HUES64 (cell line): ENCODE data around the gene SULT4A1.

ENCODE experiments used
- H3K27ac ChIP-seq: 2 replicates; pipeline ENCODE4 v1.7.0; 2013; ENCODE audit warnings: low read depth, low read length, inconsistent platforms
- H3K27me3 ChIP-seq: 2 replicates; pipeline ENCODE4 v1.6.1; 2013; ENCODE audit warnings: mild to moderate bottlenecking, low read length; ENCODE audit not compliant: insufficient read depth
- H3K36me3 ChIP-seq: 2 replicates; pipeline ENCODE4 v1.6.1; 2013; ENCODE audit warnings: mild to moderate bottlenecking, low read length; ENCODE audit not compliant: insufficient read depth
- H3K4me1 ChIP-seq: 2 replicates; pipeline ENCODE4 v1.6.1; 2013; ENCODE audit warnings: mild to moderate bottlenecking, low read length, moderate library complexity; ENCODE audit not compliant: insufficient read depth
- H3K4me3 ChIP-seq: 2 replicates; pipeline ENCODE4 v1.5.1; 2013; ENCODE audit warnings: mild to moderate bottlenecking, low read length, moderate library complexity
- H3K9ac ChIP-seq: 2 replicates; pipeline ENCODE4 v1.6.1; 2013; ENCODE audit warnings: mild to moderate bottlenecking, low read depth, low read length
- H3K9me3 ChIP-seq: 2 replicates; pipeline ENCODE4 v1.6.1; 2013; ENCODE audit warnings: low read depth, low read length; ENCODE audit not compliant: insufficient read depth
- WGBS: fragments of 150-250, 120-280 bp; methylation state at CpG from one replicate; pipeline ENCODE4 v1.1.7; 2013; ENCODE audit warnings: missing lambda C conversion rate; 5-methylcytosine and 5-hydroxymethylcytosine counted together

The SULT4A1 gene

DNA sequence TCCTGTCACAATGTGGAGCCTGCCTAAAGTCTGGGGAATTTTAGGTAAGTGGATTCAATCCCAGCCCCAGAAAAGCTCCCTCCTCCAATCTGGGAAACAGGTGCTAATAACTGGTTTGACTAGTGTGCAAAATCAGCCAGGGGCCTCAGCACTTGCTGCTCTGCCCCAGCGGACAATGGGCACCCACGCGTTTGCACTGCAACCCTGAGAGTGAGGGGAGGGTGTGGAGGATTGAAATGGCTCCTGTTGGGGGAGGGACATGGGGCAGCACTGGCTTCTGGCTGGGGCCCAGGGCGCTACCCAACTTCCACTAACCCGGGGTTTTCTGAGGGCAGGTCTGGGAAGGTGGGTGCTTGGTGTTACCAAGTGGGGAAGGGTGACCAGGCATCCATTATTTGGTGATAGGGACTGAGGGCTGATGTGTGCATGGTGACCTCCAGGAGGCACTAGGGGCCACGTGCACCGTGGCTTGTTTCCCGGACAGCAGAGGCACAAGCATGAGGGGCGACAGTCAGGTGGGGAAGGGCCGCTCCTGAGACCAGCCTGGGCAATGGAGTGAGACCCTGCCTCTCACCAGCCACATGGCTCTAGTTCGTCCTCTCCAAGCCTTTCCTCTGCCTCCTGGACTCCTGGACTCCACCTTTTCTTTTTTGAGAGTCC lies 33.8 kb upstream of the SULT4A1 start:
- no peak overlapping the region for H3K9ac ChIP-seq
- H3K36me3 ChIP-seq = no peaks in the 10 kb centered on the region
- no peaks in the 10 kb centered on the region for H3K4me1 ChIP-seq
- peaks cover 27% of the 10 kb centered on the region for H3K27me3 ChIP-seq
- 76% methylated on average over 11 of the region's 11 CpGs for WGBS
- H3K27ac ChIP-seq = no peak overlapping the region
- no peaks in the 10 kb centered on the region for H3K9me3 ChIP-seq
- no peak overlapping the region for H3K4me3 ChIP-seq

DNA sequence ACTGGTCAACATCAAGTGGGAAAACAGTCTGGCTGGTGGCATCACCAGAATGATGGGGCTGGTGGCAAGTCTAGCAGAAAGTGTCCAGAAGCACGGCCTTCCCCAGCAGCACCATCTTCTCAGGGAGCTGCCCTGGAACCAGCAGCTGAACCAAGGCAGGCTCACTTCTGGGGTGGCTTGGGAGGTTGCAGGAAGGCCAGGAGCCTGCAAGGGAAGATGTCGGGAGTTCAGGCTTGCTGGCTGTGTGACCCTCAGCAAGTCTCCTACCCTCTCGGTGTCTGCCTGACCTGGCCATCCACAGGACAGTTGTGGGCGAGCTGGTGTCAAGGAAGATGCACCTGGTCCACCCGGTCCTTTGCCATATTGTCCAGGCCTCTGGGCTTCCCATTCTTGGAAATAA lies 31.8 kb upstream of the SULT4A1 start:
- no peaks in the 10 kb centered on the region for H3K9me3 ChIP-seq
- no peak overlapping the region for H3K4me3 ChIP-seq
- no peaks in the 10 kb centered on the region for H3K36me3 ChIP-seq
- H3K9ac ChIP-seq = no peak overlapping the region
- no peak overlapping the region for H3K27ac ChIP-seq
- 92% methylated on average over 5 of the region's 5 CpGs for WGBS
- H3K4me1 ChIP-seq = no peaks in the 10 kb centered on the region
- H3K27me3 ChIP-seq = peaks cover 43% of the 10 kb centered on the region

DNA sequence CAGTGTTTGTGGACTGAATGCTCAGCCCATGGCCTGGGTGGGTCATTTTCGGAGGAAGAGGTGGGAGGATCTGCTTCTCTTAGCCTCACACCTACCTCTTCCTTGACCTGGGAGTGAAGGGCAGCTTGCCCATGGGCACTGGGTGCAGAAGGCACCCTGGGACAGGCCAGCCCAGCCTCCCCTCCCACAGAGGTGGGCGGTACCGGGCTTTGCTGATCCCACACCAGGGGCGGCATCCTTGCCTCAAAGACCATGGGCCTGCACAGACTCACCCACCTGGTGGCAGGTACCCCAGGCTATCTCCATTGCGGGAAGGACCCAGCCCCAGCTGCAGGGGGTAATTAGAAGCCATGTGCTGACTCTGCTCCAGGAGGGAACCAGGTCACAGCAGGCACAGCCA lies 31.0 kb upstream of the SULT4A1 start:
- no peak overlapping the region for H3K4me3 ChIP-seq
- no peaks in the 10 kb centered on the region for H3K4me1 ChIP-seq
- H3K9me3 ChIP-seq = no peaks in the 10 kb centered on the region
- peaks cover 43% of the 10 kb centered on the region for H3K27me3 ChIP-seq
- 65% methylated on average over 5 of the region's 5 CpGs for WGBS
- no peak overlapping the region for H3K27ac ChIP-seq
- no peak overlapping the region for H3K9ac ChIP-seq
- no peaks in the 10 kb centered on the region for H3K36me3 ChIP-seq

DNA sequence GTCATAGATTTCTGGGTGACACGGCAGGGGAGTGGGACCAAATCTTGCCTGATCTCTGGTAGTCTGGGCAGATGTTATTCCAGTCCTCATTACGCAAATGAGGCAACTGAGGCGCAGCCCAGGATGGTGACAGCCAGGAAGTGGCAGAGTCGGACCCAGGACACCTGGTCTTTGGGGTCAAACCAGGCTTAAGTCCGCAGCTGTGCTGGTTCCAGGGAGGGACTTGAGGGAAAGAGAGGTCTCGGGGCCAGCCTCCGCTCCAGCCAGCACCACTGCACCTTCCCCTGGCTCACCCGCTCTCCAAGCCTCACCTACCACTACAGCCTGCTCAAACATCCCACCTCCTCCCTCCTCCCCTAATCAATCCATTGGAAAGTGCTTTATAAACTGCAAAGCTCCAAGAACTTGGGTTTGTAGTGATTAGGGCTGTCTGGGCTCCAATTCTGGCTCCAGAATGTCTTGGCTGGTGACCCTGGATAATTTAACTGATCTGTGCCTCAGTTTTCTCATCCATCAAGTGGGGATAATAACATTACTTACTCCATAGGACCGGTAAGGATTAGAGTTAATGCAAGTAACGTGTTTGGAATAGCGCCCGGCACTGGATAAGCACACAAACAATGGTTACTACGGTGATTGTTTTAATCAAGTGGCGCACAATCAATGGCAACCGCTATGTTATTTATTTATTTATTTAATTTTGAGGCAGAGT lies 30.0 kb upstream of the SULT4A1 start:
- Histone ChIP-seq H3K36me3 (no peaks in the 10 kb centered on the region), H3K4me1 (no peaks in the 10 kb centered on the region), H3K4me3 (peak overlapping the region; percentile 62), H3K9me3 (no peaks in the 10 kb centered on the region), H3K27me3 (peaks cover 43% of the 10 kb centered on the region), H3K9ac (no peak overlapping the region), H3K27ac (no peak overlapping the region)
- WGBS = 60% methylated on average over 15 of the region's 15 CpGs

DNA sequence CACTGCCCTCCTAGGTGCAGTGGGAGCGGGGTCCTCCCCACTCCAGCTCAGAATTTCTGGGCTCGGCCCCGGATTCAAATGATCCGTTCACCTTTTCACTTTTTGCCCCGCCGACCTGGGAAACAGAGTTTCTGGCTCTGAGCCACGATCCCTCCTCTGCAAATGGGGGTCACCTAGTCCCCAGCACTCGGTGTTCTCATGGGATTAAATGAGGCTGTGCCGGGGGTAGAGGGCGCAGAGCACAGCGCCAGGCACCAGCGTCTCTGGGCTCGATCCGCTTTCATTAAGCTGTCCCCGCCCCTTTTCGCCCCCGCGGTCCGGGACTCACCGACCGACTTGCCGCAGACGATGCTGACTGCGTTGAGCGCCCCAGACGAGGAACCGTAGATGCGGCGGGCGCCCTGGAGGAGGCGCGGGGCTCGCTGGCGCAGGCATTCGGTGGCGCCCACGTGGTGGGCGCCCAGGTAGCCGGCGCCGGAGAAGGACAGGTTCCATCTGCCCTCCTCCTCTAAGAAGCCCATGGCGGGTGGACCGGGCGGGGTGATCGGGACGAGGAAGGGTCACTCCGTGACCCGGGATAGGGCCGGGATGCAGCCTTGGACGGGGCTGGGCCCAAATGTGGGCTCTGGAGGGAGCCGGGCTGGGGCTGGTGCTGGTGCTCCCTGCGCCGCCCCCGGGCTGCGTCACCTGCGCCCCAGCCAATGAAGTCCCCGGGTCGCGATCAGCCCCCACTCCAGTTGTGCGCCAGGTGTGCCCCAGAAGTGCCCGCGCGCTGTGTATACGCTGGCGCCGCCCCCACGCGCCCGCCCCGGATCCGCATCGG lies 29.3 kb upstream of the SULT4A1 start, which contains the start of gene PNPLA5:
Gene PNPLA5 (minus strand): TSS at position 654 of the 823 bp plus-strand sequence. CDS start 133 bp downstream, at position 521.
- Histone ChIP-seq H3K4me1 (no peaks in the 10 kb centered on the region), H3K27ac (peak within 1 kb of the TSS; percentile 31; the same call in 1 of the 2 replicates), H3K36me3 (no peaks in the 10 kb centered on the region), H3K9me3 (no peaks in the 10 kb centered on the region), H3K27me3 (peaks cover 43% of the 10 kb centered on the region), H3K4me3 (peak within 1 kb of the TSS; percentile 62), H3K9ac (peak within 1 kb of the TSS; percentile 54)
- 2% methylated on average over 72 of the region's 72 CpGs for WGBS

DNA sequence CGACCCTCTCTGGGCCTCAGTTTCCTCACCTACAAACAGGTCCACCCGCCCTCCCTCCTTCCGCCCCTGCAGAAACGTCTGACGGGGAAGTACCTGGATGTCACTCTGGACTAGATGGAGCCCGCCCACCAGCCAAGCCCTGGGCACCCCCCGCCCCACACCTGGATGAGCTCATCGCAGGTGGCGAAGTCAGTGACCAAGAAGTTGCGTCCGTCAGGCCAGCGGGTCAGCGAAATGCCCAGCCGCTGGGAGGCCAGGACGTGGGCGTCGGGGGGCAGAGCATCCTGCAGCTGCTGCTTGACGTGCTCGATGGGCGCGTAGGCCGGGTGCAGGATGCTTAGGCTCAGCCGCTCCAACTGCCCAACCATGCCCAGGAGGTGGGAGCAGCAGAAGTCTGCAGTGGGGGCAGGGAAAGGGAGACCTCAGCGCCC lies 28.6 kb upstream of the SULT4A1 start:
- Histone ChIP-seq H3K9ac (peak overlapping the region; percentile 54; the same call in 1 of the 2 replicates), H3K9me3 (no peaks in the 10 kb centered on the region), H3K36me3 (no peaks in the 10 kb centered on the region), H3K4me3 (peak overlapping the region; percentile 62), H3K4me1 (no peaks in the 10 kb centered on the region), H3K27ac (no peak overlapping the region), H3K27me3 (peaks cover 43% of the 10 kb centered on the region)
- WGBS = 33% methylated on average over 24 of the region's 24 CpGs

DNA sequence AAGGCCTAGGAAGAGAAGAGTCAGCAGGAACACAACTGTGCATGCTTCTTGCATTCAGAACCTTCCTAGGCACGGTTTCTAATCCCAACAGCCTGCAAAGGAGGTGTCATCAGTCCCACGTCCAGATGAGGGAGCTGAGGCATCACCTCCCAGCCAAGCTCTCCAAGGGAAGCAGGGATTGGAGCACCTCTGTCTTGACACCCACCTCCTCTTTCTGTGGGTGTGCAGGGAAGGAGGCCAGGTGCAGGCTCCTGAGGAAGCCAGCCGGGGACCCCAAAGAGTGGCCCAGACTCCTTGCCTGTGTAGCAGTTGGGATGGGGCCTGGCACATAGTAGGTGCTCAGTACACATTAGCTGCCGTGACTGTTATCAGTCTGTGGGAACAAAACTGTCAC lies 27.5 kb upstream of the SULT4A1 start:
- no peak overlapping the region for H3K27ac ChIP-seq
- H3K27me3 ChIP-seq = peaks cover 43% of the 10 kb centered on the region
- no peaks in the 10 kb centered on the region for H3K4me1 ChIP-seq
- H3K9ac ChIP-seq = no peak overlapping the region
- WGBS = 72% methylated on average over 4 of the region's 4 CpGs
- H3K9me3 ChIP-seq = no peaks in the 10 kb centered on the region
- no peak overlapping the region for H3K4me3 ChIP-seq
- H3K36me3 ChIP-seq = no peaks in the 10 kb centered on the region

DNA sequence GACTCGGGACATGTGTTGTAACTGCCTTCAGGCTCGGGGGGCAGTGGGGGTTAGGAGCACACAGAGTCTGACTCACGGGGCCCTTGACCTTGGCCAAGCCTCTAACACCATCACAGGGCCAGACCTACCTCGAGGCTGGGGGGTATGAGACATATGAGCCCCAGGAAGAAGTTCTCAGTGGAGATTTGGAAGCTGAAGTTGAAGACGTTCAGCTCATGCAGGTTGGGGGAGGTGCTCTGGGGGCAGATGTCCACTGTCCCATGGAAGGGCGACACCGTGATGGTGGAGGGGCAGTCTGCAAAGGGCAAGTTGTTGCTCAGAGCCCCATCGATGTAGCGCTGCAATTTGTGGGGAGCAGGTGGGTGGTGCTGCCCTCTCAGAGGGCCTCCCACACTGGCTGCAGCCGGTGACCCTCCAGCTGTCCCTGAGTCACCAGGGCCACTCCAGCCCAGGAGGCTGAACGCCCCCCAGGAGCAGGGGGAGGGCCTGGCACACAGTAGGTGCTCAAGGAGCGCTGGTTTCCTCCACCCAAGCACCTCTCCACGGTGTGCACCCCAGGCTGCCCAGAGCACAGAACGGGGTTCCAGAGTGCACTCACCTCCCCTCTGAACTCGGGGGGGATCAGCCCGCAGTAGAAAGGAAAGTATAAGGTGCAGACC lies 27.0 kb upstream of the SULT4A1 start:
- 92% methylated on average over 16 of the region's 16 CpGs for WGBS
- H3K4me3 ChIP-seq = no peak overlapping the region
- H3K27ac ChIP-seq = no peak overlapping the region
- H3K9me3 ChIP-seq = no peaks in the 10 kb centered on the region
- H3K9ac ChIP-seq = no peak overlapping the region
- H3K36me3 ChIP-seq = no peaks in the 10 kb centered on the region
- peaks cover 43% of the 10 kb centered on the region for H3K27me3 ChIP-seq
- H3K4me1 ChIP-seq = no peaks in the 10 kb centered on the region

DNA sequence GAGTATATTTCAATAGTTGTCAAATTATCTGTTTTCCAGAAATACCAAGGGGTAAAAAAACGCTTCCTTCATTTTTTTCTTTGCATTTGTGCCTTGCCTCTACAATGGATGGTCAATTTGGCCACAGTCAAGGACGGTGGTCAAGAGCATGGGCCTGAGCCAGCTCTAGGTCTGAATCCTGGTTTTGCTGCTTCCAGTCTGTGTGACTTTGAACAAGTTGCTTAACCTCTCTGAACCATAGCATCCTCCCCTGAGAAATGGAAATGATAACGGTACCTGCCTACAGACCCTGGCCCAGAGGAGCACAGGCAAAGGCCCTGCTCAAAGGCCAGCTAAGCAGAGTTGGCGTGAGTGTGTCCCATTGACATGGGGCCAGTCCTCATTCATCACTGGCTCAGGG lies 26.4 kb upstream of the SULT4A1 start:
- Histone ChIP-seq H3K36me3 (no peaks in the 10 kb centered on the region), H3K9me3 (no peaks in the 10 kb centered on the region), H3K27ac (no peak overlapping the region), H3K9ac (no peak overlapping the region), H3K27me3 (peaks cover 38% of the 10 kb centered on the region), H3K4me3 (no peak overlapping the region), H3K4me1 (no peaks in the 10 kb centered on the region)
- WGBS = 92% methylated on average over 3 of the region's 4 CpGs

DNA sequence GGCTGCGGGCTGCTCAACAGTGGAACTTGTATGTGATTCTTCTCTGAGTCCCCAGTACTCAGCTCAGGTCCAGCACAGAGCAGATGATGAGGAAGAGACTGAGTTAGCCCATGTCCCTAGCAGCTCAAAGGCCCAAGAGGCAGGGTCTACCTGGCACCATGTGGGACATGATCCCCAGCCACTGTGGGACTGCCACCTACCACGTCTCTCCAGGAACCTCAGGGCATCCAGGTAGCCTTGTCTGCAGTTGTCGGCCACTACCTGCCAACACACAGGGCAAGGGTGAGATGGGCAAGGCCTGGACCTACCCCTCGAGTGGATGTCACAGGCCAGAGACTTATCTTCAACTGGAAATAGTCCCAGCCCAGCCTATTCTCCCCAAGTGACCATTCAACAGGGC lies 25.1 kb upstream of the SULT4A1 start:
- no peak overlapping the region for H3K27ac ChIP-seq
- no peak overlapping the region for H3K9ac ChIP-seq
- 90% methylated on average over 4 of the region's 4 CpGs for WGBS

More for the DNA sequence above, 25.1 kb upstream of the SULT4A1 start:
- H3K9me3 ChIP-seq = no peaks in the 10 kb centered on the region
- no peak overlapping the region for H3K4me3 ChIP-seq
- peaks cover 28% of the 10 kb centered on the region for H3K27me3 ChIP-seq
- H3K4me1 ChIP-seq = no peaks in the 10 kb centered on the region
- no peaks in the 10 kb centered on the region for H3K36me3 ChIP-seq
